ENCODE data around the gene TMEM164.

TMEM164 gene

DNA sequence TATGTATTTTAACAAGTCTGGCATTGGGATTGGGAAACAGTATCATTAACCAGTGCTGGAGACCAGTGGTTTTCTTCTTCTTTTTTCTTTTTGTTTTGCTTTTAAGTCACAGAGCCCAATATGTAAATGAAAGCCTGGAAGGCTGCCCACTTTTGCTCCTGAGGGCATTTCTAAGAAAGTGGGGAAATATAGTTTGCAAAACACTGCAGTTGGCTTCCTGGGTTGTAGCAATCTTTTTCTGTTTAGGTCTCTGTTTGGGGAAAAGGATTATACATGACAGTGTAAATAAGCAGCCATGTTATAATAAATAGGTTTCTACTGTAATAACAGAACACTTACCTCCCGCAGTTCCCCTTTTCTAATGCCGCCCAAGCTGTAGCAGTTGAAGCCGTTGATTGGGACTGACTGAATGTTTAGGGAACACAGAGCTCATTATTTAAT lies 105.5 kb downstream of the TMEM164 start:
- no peaks in the 10 kb centered on the region for H3K4me1 ChIP-seq (ENCODE audit: control insufficient read depth, insufficient read depth, low read length)
- no peaks in the 10 kb centered on the region for H3K9me3 ChIP-seq (ENCODE audit: control insufficient read depth, insufficient read depth, low read length)
- no peak overlapping the region for H3K4me3 ChIP-seq (ENCODE audit: low read length)
- no CpG with 5 or more reads among the region's 3 CpGs for WGBS (ENCODE audit: insufficient coverage, insufficient read length)
- no peak overlapping the region for H3K27ac ChIP-seq (ENCODE audit: low read length)
- H3K27me3 ChIP-seq (ENCODE audit: control insufficient read depth, insufficient read depth, low read length) = no peaks in the 10 kb centered on the region
- DNase-seq (ENCODE audit: low read depth, low spot score) = no peak
- H3K36me3 ChIP-seq (ENCODE audit: control insufficient read depth, insufficient read depth, low read length) = no peaks in the 10 kb centered on the region

DNA sequence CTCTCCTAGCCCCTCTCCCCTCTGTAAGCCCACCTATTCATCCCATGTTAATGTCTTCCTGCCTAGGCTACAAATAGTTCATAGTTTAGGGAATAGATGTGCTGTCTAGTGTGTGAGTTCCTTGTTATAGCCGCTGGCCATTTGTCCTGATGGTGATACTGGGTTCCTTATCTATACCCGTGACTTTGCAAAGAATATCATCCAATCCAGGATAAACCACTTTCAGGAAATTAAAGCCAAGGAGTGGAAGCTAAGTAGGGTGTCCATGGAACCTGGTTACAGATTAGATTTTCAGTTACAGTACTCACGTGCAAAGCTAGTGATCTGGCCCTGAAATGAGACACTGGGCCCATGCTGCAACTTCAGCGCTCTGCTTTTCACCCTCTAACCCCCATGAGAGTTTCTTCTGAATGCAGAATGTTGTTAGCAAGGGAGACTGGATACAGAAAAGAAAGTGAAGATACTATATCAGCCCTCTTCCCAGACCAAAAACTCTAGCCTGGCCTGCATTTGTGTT lies 111.4 kb downstream of the TMEM164 start:
- no peak for DNase-seq (ENCODE audit: low read depth, low spot score)
- WGBS (ENCODE audit: insufficient coverage, insufficient read length) = no CpG with 5 or more reads among the region's 4 CpGs
- Histone ChIP-seq H3K4me1 (ENCODE audit: control insufficient read depth, insufficient read depth, low read length) (no peaks in the 10 kb centered on the region), H3K36me3 (ENCODE audit: control insufficient read depth, insufficient read depth, low read length) (no peaks in the 10 kb centered on the region), H3K9me3 (ENCODE audit: control insufficient read depth, insufficient read depth, low read length) (no peaks in the 10 kb centered on the region), H3K27me3 (ENCODE audit: control insufficient read depth, insufficient read depth, low read length) (no peaks in the 10 kb centered on the region), H3K4me3 (ENCODE audit: low read length) (no peak overlapping the region), H3K27ac (ENCODE audit: low read length) (no peak overlapping the region)

DNA sequence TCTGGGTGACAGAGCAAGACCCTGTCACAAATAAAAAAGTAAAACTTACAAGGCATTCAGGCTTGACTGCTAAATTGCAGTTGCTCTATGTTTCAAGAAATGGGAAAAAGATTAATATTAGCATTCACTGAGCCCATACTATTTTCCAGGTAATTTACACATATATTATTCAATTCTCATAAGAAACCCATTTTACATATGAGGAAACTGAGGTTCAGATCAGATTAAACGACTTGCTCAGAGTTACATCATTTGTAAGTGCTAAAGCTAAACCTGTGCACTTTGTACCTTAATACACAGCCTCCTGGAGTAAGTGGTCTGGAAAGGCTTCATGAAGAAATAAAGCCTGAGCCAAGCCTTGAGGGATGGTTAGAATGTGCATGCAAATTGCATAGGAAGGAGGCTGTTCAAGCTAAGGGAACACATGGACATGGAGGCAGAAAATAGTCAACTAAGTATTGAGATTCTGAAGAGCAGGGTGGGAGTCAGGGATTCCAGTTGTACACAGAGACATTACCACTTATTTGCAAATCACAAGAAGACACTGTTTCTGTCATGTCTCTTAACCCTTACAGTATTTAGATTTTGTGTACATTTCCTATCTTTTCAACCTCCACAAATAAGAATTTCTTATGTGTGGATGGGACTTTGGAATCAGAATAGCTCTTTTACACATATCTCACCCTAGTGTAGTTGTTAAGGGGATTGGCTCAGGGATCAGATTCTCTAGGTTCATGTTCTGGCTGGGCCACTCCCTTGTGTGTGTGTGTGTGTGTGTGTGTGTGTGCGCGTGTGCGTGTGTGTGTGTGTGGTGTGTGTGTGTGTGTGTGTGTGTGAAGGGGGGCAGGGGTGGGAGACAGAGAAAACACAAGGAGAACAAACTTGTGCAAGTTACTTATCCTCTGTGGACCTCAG lies 113.4 kb downstream of the TMEM164 start:
- no peaks in the 10 kb centered on the region for H3K9me3 ChIP-seq (ENCODE audit: control insufficient read depth, insufficient read depth, low read length)
- no peak for DNase-seq (ENCODE audit: low read depth, low spot score)
- H3K36me3 ChIP-seq (ENCODE audit: control insufficient read depth, insufficient read depth, low read length) = no peaks in the 10 kb centered on the region
- no peak overlapping the region for H3K4me3 ChIP-seq (ENCODE audit: low read length)
- H3K4me1 ChIP-seq (ENCODE audit: control insufficient read depth, insufficient read depth, low read length) = no peaks in the 10 kb centered on the region
- H3K27me3 ChIP-seq (ENCODE audit: control insufficient read depth, insufficient read depth, low read length) = no peaks in the 10 kb centered on the region
- WGBS (ENCODE audit: insufficient coverage, insufficient read length) = no CpG with 5 or more reads among the region's 4 CpGs
- H3K27ac ChIP-seq (ENCODE audit: low read length) = no peak overlapping the region

DNA sequence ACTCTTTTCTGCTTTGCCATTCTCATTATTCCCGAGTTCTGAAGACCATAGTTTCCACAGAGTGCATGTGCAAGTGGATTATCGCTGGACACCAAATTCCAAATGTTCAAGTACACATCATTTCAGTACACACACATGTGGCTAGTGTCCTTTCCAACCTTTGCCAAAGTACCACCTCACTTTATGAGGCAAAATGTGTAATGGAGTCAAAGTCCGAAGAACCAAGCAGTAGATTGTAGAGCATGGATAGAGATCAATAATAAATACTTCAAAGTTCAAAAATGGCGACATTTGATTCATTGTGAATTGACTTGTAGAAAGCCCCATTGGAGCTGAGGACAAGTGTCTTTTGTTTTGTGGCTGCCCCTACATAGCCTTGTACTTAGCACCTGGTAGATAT lies 115.6 kb downstream of the TMEM164 start:
- Histone ChIP-seq H3K4me3 (ENCODE audit: low read length) (no peak overlapping the region), H3K27ac (ENCODE audit: low read length) (no peak overlapping the region), H3K9me3 (ENCODE audit: control insufficient read depth, insufficient read depth, low read length) (no peaks in the 10 kb centered on the region), H3K36me3 (ENCODE audit: control insufficient read depth, insufficient read depth, low read length) (no peaks in the 10 kb centered on the region), H3K4me1 (ENCODE audit: control insufficient read depth, insufficient read depth, low read length) (no peaks in the 10 kb centered on the region), H3K27me3 (ENCODE audit: control insufficient read depth, insufficient read depth, low read length) (no peaks in the 10 kb centered on the region)
- WGBS (ENCODE audit: insufficient coverage, insufficient read length) = no CpG with 5 or more reads among the region's 4 CpGs
- no peak for DNase-seq (ENCODE audit: low read depth, low spot score)

DNA sequence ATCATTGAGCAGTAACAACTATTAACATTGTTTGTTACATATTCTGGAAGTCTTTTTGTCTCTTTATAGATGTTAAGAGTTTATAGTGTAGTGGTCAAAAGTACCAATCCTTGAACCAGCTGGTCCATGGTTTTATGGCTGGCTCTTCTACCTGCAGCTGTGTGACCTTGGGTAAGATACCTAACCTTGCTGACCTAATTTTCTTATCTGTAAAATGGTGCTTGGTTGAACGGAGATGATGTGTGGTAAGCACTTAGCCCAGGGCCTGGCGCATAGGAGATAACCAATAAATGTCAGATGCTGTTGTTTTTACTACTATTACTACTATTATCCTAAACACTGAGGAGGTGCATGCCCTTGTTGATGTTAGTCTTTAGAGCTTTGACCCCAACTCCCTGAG lies 116.6 kb downstream of the TMEM164 start:
- no peak overlapping the region for H3K4me3 ChIP-seq (ENCODE audit: low read length)
- no peaks in the 10 kb centered on the region for H3K9me3 ChIP-seq (ENCODE audit: control insufficient read depth, insufficient read depth, low read length)
- H3K27me3 ChIP-seq (ENCODE audit: control insufficient read depth, insufficient read depth, low read length) = no peaks in the 10 kb centered on the region
- no peak for DNase-seq (ENCODE audit: low read depth, low spot score)
- H3K36me3 ChIP-seq (ENCODE audit: control insufficient read depth, insufficient read depth, low read length) = no peaks in the 10 kb centered on the region
- WGBS (ENCODE audit: insufficient coverage, insufficient read length) = no CpG with 5 or more reads among the region's 2 CpGs
- no peaks in the 10 kb centered on the region for H3K4me1 ChIP-seq (ENCODE audit: control insufficient read depth, insufficient read depth, low read length)
- no peak overlapping the region for H3K27ac ChIP-seq (ENCODE audit: low read length)

DNA sequence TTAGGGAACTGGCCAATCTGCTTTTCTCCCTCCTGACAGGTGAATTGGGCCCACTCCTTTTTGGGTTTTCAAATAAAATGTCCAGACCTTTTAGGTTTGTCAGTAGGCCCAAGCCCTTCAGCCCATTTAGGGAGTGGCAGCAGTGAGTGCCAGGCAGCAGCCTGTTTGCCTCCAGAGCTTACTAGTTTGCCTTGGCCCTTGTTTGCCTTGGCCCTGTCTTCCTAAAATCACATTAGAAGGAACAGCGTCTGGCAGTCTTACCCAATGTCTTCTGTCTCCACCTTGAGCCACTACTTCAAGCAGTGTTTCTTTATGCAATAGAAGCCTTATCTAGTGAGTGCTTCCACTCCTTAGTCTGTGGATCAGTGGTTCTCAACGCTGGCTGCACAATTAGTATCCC lies 117.1 kb downstream of the TMEM164 start:
- Histone ChIP-seq H3K27ac (ENCODE audit: low read length) (no peak overlapping the region), H3K4me1 (ENCODE audit: control insufficient read depth, insufficient read depth, low read length) (no peaks in the 10 kb centered on the region), H3K27me3 (ENCODE audit: control insufficient read depth, insufficient read depth, low read length) (no peaks in the 10 kb centered on the region), H3K4me3 (ENCODE audit: low read length) (no peak overlapping the region), H3K36me3 (ENCODE audit: control insufficient read depth, insufficient read depth, low read length) (no peaks in the 10 kb centered on the region), H3K9me3 (ENCODE audit: control insufficient read depth, insufficient read depth, low read length) (no peaks in the 10 kb centered on the region)
- WGBS (ENCODE audit: insufficient coverage, insufficient read length) = no CpG with 5 or more reads among the region's 2 CpGs
- DNase-seq (ENCODE audit: low read depth, low spot score) = no peak

DNA sequence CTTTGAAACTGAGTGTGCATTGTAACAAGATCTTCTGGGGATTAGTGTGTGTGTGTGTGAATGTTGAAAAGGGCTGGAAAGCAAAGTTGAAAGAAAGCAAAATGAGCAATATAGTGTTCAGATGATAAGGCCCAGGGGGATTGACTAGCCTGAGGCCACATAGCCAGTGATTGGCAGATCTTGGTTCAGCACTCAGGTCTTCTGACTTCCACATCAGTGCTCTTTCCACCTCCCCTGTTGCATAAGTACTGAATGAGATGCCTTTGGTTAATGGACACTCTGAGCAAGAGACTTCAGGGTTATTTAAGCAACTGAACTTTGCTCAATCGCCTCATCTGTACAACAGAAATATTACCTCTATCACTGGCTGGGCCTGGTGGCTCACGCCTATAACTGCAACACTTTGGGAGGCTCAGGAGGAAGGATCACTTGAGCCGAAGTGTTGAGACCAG lies 120.4 kb downstream of the TMEM164 start:
- Histone ChIP-seq H3K36me3 (ENCODE audit: control insufficient read depth, insufficient read depth, low read length) (no peaks in the 10 kb centered on the region), H3K27ac (ENCODE audit: low read length) (no peak overlapping the region), H3K9me3 (ENCODE audit: control insufficient read depth, insufficient read depth, low read length) (no peaks in the 10 kb centered on the region), H3K4me1 (ENCODE audit: control insufficient read depth, insufficient read depth, low read length) (no peaks in the 10 kb centered on the region), H3K27me3 (ENCODE audit: control insufficient read depth, insufficient read depth, low read length) (no peaks in the 10 kb centered on the region), H3K4me3 (ENCODE audit: low read length) (no peak overlapping the region)
- no CpG with 5 or more reads among the region's 3 CpGs for WGBS (ENCODE audit: insufficient coverage, insufficient read length)
- DNase-seq (ENCODE audit: low read depth, low spot score) = no peak

DNA sequence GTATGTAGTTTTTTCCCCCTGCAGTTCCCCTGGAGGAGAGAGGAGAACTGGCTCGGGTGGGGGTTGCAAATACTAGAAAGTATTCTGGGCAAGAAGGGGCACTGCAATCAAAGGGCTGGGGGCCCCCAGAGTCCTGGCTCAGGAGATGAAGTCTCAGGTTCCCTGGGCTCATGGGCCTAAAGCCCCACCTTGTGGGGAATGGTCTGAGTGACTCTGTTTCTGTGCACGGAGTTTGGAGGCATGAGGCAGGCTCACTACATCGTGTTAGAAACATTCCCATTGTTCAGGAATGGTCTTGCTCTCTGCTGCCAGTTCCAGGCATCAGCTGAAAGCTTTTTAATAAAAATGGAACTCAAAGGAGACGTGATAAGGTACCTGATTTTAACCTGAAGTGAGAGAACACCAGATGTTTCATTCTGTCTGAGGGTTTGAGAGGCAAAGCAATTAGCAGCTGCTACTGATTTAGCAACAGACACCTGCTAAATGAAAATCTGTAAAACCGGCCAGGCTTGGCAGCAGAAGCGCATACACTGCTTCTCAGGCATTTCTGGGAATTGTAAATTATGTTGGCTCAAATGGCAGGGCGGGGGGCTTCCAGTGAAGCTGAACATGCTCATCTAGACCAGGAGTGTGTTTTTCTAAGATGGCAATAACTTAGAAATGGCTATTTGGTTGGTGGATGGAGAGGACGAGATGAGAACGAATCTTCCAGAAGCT lies 122.7 kb downstream of the TMEM164 start:
- Histone ChIP-seq H3K4me1 (ENCODE audit: control insufficient read depth, insufficient read depth, low read length) (no peaks in the 10 kb centered on the region), H3K4me3 (ENCODE audit: low read length) (no peak overlapping the region), H3K27me3 (ENCODE audit: control insufficient read depth, insufficient read depth, low read length) (no peaks in the 10 kb centered on the region), H3K36me3 (ENCODE audit: control insufficient read depth, insufficient read depth, low read length) (no peaks in the 10 kb centered on the region), H3K9me3 (ENCODE audit: control insufficient read depth, insufficient read depth, low read length) (no peaks in the 10 kb centered on the region), H3K27ac (ENCODE audit: low read length) (no peak overlapping the region)
- WGBS (ENCODE audit: insufficient coverage, insufficient read length) = no CpG with 5 or more reads among the region's 9 CpGs
- DNase-seq (ENCODE audit: low read depth, low spot score) = no peak

DNA sequence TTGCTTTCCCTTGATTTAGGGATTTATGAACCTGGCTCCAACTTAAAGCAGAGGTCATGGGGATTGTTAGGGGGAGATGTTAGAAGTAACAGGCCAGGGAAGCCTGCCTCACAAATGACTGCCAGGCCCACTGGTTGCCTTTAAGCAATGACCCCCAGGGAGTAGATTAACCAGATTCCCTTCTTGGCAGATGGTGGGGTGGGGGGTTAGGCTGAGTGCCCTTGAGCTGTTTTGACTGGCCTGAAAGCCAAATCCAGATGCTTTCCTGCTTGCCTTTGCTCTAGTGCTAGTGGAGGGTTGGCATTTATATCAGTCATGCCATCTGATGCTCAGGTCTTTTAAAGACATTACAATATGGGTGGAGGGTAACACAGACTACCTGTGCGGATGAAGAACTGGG lies 128.1 kb downstream of the TMEM164 start:
- H3K4me3 ChIP-seq (ENCODE audit: low read length) = no peak overlapping the region
- H3K36me3 ChIP-seq (ENCODE audit: control insufficient read depth, insufficient read depth, low read length) = no peaks in the 10 kb centered on the region
- no peaks in the 10 kb centered on the region for H3K4me1 ChIP-seq (ENCODE audit: control insufficient read depth, insufficient read depth, low read length)
- H3K27me3 ChIP-seq (ENCODE audit: control insufficient read depth, insufficient read depth, low read length) = no peaks in the 10 kb centered on the region
- no peak overlapping the region for H3K27ac ChIP-seq (ENCODE audit: low read length)
- DNase-seq (ENCODE audit: low read depth, low spot score) = no peak
- H3K9me3 ChIP-seq (ENCODE audit: control insufficient read depth, insufficient read depth, low read length) = no peaks in the 10 kb centered on the region
- no CpG with 5 or more reads among the region's 1 CpG for WGBS (ENCODE audit: insufficient coverage, insufficient read length)

DNA sequence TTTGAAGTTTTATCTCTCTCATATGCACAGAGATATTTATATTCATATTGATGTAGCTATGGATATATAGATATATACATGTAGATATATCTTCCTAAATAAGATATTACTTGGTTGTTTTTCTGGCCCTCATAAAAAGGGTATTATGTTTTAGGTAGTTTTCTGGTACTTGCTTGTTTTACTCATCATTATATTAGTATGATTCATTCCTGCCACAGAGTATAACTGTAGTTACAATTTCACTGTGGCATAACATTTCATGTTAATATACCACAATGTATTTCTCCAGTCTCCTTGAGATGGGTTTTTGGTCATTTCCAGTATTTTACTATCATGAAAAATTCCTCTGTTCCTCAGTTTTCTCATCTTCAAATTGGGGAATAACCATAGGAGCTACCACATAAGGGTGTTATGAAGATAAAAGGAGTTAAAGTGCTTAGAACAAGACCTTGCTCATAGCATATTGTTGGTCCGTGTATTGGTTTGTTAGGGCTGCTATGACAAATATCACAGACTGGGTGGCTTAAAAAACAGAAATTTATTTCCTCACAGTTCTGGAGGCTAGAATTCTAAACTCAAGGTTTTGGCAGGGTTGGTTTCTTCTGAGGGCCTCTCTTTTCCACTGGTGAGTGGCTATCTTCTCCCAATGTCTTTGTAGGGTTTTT lies 129.7 kb downstream of the TMEM164 start:
- H3K36me3 ChIP-seq (ENCODE audit: control insufficient read depth, insufficient read depth, low read length) = no peaks in the 10 kb centered on the region
- DNase-seq (ENCODE audit: low read depth, low spot score) = no peak
- no peaks in the 10 kb centered on the region for H3K4me1 ChIP-seq (ENCODE audit: control insufficient read depth, insufficient read depth, low read length)
- no peaks in the 10 kb centered on the region for H3K9me3 ChIP-seq (ENCODE audit: control insufficient read depth, insufficient read depth, low read length)
- H3K4me3 ChIP-seq (ENCODE audit: low read length) = no peak overlapping the region
- no peak overlapping the region for H3K27ac ChIP-seq (ENCODE audit: low read length)
- no CpG with 5 or more reads among the region's 1 CpG for WGBS (ENCODE audit: insufficient coverage, insufficient read length)
- no peaks in the 10 kb centered on the region for H3K27me3 ChIP-seq (ENCODE audit: control insufficient read depth, insufficient read depth, low read length)
